LNCaP clone FGC (cell line): ENCODE data around the gene FIBP.

Source experiments
- DNase-seq: peaks from one replicate; pipeline ENCODE4 v3.0.0-alpha.2; 2011; ENCODE audit warnings: low read depth
- H3K4me3 ChIP-seq: 2 replicates; pipeline ENCODE4 v1.5.1; 2011; ENCODE audit warnings: mild to moderate bottlenecking, low read depth, low read length, control low read depth
- CTCF ChIP-seq: IDR thresholded peaks from 2 replicates; pipeline ENCODE4 v1.5.1; 2012; ENCODE audit warnings: mild to moderate bottlenecking; ENCODE audit not compliant: control insufficient read depth, insufficient read depth; ENCODE audit errors: extremely low read depth

The FIBP gene

GRCh38 chr11:65915821-65916251 lies 27.6 kb upstream of the FIBP start:
- no peak for DNase-seq
- TF ChIP-seq CTCF = no peak

DNA sequence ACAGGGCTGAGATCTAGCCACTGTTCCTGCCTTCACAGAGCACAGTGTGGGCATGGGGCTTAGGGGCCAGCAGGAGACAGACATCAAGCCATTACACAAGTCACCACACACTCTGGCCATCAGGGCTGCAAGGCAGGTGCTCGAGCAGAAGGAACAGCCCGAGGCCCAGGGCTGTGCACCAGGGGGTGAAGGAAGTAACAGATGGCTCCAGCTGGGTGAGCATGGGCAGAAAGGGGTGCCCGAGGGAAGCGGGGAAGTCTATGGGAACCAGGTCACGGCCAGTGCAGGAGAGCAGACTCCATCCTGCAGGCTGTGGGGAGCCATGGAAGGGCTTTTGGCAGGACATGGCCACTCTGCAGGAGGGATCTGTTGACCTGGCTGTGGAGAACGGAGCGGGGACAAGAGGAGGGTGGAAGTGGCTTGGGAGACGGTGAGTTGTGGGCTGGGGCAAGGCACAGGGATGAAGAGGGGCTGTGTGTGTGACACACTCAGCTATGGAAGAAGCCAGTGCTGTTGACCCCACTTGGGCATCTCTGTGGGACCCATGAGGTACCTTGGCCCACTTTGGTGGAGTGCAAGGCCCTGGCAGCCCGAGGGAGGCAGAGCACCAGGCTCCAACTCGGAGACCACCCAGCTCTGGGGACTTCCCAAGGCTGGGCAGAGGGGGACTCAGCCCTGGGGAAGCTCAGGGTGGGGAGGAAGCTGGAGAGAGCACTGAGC lies 27.0 kb upstream of the FIBP start:
- no peak overlapping the region for H3K4me3 ChIP-seq
- TF ChIP-seq CTCF = no peak
- no peak for DNase-seq

More at GRCh38 chr11:65915821-65916251, 27.6 kb upstream of the FIBP start:
- H3K4me3 ChIP-seq = no peak overlapping the region

DNA sequence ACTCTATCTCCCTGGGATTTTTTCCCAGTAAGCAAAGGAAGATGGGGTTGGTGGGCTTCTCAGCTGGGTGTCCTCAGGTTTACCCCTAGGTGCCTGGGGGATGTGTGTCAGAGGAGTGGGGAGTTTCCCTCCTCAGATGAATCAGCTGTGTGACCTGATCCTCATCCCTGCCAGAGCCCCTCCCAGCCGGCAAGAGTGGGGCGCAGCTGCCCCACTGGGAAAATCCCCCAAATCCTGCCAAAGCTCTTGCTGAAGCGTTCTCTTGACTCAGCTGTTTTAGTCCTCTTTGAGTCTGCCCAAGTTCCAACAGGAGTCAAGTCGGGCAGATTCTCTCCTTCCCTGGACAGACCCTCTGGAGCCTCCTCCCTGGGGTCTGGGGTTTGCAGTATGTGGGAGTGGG lies 24.6 kb upstream of the FIBP start:
- no peak for TF ChIP-seq CTCF
- no peak overlapping the region for H3K4me3 ChIP-seq
- DNase-seq = no peak

DNA sequence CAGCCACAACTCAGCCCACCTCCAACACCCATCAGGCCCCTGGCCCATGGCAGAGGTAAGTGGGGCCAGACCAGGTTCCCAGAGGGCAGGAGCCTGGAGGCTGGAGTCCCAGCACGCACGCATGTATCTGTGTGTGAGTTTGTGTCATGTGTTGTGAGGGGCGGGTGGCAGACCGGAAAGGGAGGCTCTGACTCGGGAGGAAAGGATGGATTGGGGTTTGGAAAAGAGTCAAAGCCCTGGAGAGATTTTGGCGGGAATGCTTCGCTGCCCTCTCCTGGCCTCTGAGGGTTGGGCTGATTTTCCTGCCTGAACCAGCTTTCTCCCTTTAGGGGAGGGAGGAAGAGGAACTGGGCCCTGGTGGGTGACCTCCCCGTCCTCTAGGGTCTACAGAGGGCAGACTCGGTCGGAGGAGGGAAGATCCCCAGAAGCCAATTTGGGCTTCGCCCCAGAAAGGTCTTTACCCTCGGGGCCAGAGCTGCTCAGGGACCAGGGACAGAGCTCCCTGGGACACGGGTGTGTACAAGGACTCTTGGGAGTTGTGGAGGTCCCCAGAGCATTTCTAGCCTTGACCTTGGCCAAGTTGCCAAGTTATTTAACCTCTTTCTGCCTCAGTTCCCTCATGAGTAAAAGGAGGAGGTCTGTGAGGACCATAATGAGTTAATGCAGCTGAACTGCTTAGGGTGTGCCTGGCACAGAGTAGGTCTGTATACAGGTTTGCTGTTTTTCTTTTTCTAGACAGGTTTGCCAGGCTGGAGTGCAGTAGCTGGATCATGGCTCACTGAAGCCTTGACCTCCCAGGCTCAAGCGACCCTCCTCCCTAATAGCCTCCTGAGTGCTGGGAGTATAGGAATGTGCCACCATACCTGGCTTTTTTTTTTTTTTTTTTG lies 23.7 kb upstream of the FIBP start:
- TF ChIP-seq CTCF = peak; percentile 46
- peak; percentile 25 for DNase-seq

GRCh38 chr11:65907878-65908277 lies 19.6 kb upstream of the FIBP start:
- no peak overlapping the region for H3K4me3 ChIP-seq
- no peak for DNase-seq
- no peak for TF ChIP-seq CTCF

More for the DNA sequence above, 23.7 kb upstream of the FIBP start:
- H3K4me3 ChIP-seq = no peak overlapping the region

GRCh38 chr11:65906602-65907001 lies 18.3 kb upstream of the FIBP start:
- H3K4me3 ChIP-seq = no peak overlapping the region
- TF ChIP-seq CTCF = no peak
- no peak for DNase-seq
